Hematopoietic multipotent progenitor cell treated with erythropoietin and hydrocortisone succinate and interleukin-3 and kit ligand, for 15 days (in vitro differentiated cells): ENCODE data around the gene EREG.

Experiments used
- DNase-seq: peaks from one replicate; pipeline ENCODE4 v3.0.0-alpha.2; 2015; ENCODE audit warnings: low spot score

EREG gene

GRCh38 chr4:74344031-74344430, 20.9 kb upstream of the EREG start:
- DNase-seq: no peak

- no peak for DNase-seq
Measured at GRCh38 chr4:74353858-74354257, 11.1 kb upstream of the EREG start.

- DNase-seq: no peak
Measured at GRCh38 chr4:74357965-74358364, 7.0 kb upstream of the EREG start.

- no peak for DNase-seq
Measured at GRCh38 chr4:74361671-74362070, 3.3 kb upstream of the EREG start.

- DNase-seq: no peak
Measured at GRCh38 chr4:74362347-74362746, 2.6 kb upstream of the EREG start.

- no peak for DNase-seq
Measured at GRCh38 chr4:74364256-74364651, 691 bp upstream of the EREG start.

GRCh38 chr4:74365761-74366160, 816 bp downstream of the EREG start:
- no peak for DNase-seq

- no peak for DNase-seq
Measured at GRCh38 chr4:74366367-74366911, 1.5 kb downstream of the EREG start.

GRCh38 chr4:74367656-74368290, 2.8 kb downstream of the EREG start:
- no peak for DNase-seq

GRCh38 chr4:74368596-74368995, 3.7 kb downstream of the EREG start:
- DNase-seq: no peak

GRCh38 chr4:74369855-74370254, 4.9 kb downstream of the EREG start:
- no peak for DNase-seq

GRCh38 chr4:74370912-74371311, 6.0 kb downstream of the EREG start:
- peak; percentile 42 for DNase-seq

- DNase-seq: no peak
Measured at GRCh38 chr4:74374128-74374527, 9.2 kb downstream of the EREG start.

GRCh38 chr4:74374561-74375327, 9.8 kb downstream of the EREG start:
- no peak for DNase-seq

- DNase-seq: no peak
Measured at GRCh38 chr4:74375824-74376426, 11.0 kb downstream of the EREG start.

GRCh38 chr4:74376888-74377483, 12.0 kb downstream of the EREG start:
- DNase-seq: no peak

- DNase-seq: no peak
Measured at GRCh38 chr4:74377714-74378113, 12.8 kb downstream of the EREG start.

GRCh38 chr4:74378573-74378972, 13.6 kb downstream of the EREG start:
- DNase-seq: no peak

- DNase-seq: no peak
Measured at GRCh38 chr4:74379912-74380311, 15.0 kb downstream of the EREG start.

GRCh38 chr4:74385386-74385785, 20.4 kb downstream of the EREG start:
- no peak for DNase-seq

- DNase-seq: no peak
Measured at GRCh38 chr4:74386159-74386558, 21.2 kb downstream of the EREG start.

- no peak for DNase-seq
Measured at GRCh38 chr4:74387790-74388189, 22.8 kb downstream of the EREG start.

GRCh38 chr4:74389494-74389893, 24.5 kb downstream of the EREG start:
- DNase-seq: no peak
